ENCODE measurements around the gene GATB.

The GATB gene

GRCh38 chr4:151760712-151761661 lies at the start of gene GATB:
GATB (minus strand) TSS chr4:151761007; CDS start chr4:151760982, 25 bp downstream.
- peak; percentile 94 for DNase-seq

GRCh38 chr4:151810476-151810875 lies 49.7 kb upstream of the GATB start:
- DNase-seq, result no peak

- no peak for DNase-seq
These were observed 48.9 kb upstream of the GATB start for GRCh38 chr4:151809716-151810115.

- DNase-seq, result no peak
These were observed 47.7 kb upstream of the GATB start for GRCh38 chr4:151808542-151808941.

GRCh38 chr4:151808120-151808529 lies 47.3 kb upstream of the GATB start:
- peak; percentile 38 for DNase-seq

GRCh38 chr4:151807220-151807619 lies 46.4 kb upstream of the GATB start:
- DNase-seq, result no peak

GRCh38 chr4:151806511-151806927 lies 45.7 kb upstream of the GATB start:
- DNase-seq, result no peak

GRCh38 chr4:151804821-151805220 lies 44.0 kb upstream of the GATB start:
- no peak for DNase-seq

GRCh38 chr4:151804086-151804630 lies 43.4 kb upstream of the GATB start:
- no peak for DNase-seq

- DNase-seq, result no peak
These were observed 42.4 kb upstream of the GATB start for GRCh38 chr4:151803246-151803645.

- DNase-seq, result peak; percentile 16
These were observed 41.0 kb upstream of the GATB start for GRCh38 chr4:151801547-151802516.

GRCh38 chr4:151799417-151800012 lies 38.7 kb upstream of the GATB start:
- no peak for DNase-seq

- DNase-seq, result no peak
These were observed 38.0 kb upstream of the GATB start for GRCh38 chr4:151798678-151799416.

- DNase-seq, result no peak
These were observed 37.0 kb upstream of the GATB start for GRCh38 chr4:151797853-151798252.

- DNase-seq, result no peak
These were observed 36.3 kb upstream of the GATB start for GRCh38 chr4:151797131-151797530.

GRCh38 chr4:151796106-151796505 lies 35.3 kb upstream of the GATB start:
- DNase-seq, result no peak

GRCh38 chr4:151792995-151793394 lies 32.2 kb upstream of the GATB start:
- peak; percentile 40 for DNase-seq

GRCh38 chr4:151792530-151792929 lies 31.7 kb upstream of the GATB start:
- peak; percentile 63 for DNase-seq

GRCh38 chr4:151788021-151788420 lies 27.2 kb upstream of the GATB start:
- no peak for DNase-seq

- DNase-seq, result no peak
These were observed 25.3 kb upstream of the GATB start for GRCh38 chr4:151786158-151786495.

GRCh38 chr4:151785484-151786157 lies 24.8 kb upstream of the GATB start:
- no peak for DNase-seq

All from NCI-H2171 treated with DMSO at 0.1 percent for 48 hours (cell line).